Subcutaneous abdominal adipose tissue (tissue), 5 donors: ENCODE measurements around the gene CTNNA3.

Experiments used
- H3K27ac ChIP-seq: one replicate; pipeline ENCODE4 v1.7.0; 2013; ENCODE audit warnings: low read depth, mild to moderate bottlenecking, inconsistent platforms, low read length, moderate library complexity
- H3K27me3 ChIP-seq, 5 donors: one replicate each; pipeline ENCODE4 v1.7.0; 2013; ENCODE audit warnings: low read length in 5 of 5, inconsistent platforms in 1 of 5; ENCODE audit not compliant: control insufficient read depth in 5 of 5, insufficient read depth in 4 of 5
- H3K36me3 ChIP-seq, 5 donors: one replicate each; pipeline ENCODE4 v1.7.0; 2013; ENCODE audit warnings: low read length in 5 of 5; ENCODE audit not compliant: control insufficient read depth in 5 of 5, insufficient read depth in 5 of 5
- H3K4me1 ChIP-seq, 5 donors: one replicate each; pipeline ENCODE4 v1.7.0; 2013; ENCODE audit warnings: low read length in 5 of 5, mild to moderate bottlenecking in 3 of 5, moderate library complexity in 1 of 5; ENCODE audit not compliant: control insufficient read depth in 5 of 5, insufficient read depth in 5 of 5
- H3K4me3 ChIP-seq, 5 donors: one replicate each; pipeline ENCODE4 v1.7.0; 2013; ENCODE audit warnings: low read length in 5 of 5, low read depth in 1 of 5
- H3K9ac ChIP-seq, 5 donors: one replicate each; pipeline ENCODE4 v1.7.0; 2013; ENCODE audit warnings: low read length in 5 of 5, mild to moderate bottlenecking in 4 of 5, moderate library complexity in 3 of 5
- H3K9me3 ChIP-seq, 5 donors: one replicate each; pipeline ENCODE4 v1.7.0; 2013; ENCODE audit warnings: low read length in 5 of 5; ENCODE audit not compliant: control insufficient read depth in 5 of 5
- donor health status: healthy.
- donor health status: healthy.
- donor health status: healthy.
- donor health status: healthy.
- donor health status: healthy.

Gene CTNNA3

DNA sequence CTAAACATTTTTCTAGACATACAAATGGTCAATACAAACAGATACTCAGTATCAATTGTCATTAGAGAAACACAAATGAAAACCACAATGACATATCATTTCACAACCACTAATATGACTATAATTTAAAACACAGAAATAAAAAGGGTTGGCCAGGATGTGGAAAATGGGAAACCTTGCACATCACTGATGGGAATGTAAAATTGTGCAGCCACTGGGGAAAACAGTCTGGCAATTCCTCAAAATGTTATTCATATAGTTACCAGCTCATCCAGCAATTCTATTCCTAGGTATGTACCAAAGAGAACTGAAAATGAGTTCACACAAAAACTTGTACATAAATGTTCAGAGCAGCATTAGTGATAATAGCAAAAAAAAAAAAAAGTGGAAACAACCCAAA lies 876.3 kb downstream of the CTNNA3 start:
- Histone ChIP-seq H3K27me3 (no peaks in the 10 kb centered on the region), H3K9ac (no peak overlapping the region), H3K4me3 (no peak overlapping the region), H3K9me3 (no peaks in the 10 kb centered on the region), H3K36me3 (no peaks in the 10 kb centered on the region), H3K4me1 (no peaks in the 10 kb centered on the region), H3K27ac (no peak overlapping the region)

DNA sequence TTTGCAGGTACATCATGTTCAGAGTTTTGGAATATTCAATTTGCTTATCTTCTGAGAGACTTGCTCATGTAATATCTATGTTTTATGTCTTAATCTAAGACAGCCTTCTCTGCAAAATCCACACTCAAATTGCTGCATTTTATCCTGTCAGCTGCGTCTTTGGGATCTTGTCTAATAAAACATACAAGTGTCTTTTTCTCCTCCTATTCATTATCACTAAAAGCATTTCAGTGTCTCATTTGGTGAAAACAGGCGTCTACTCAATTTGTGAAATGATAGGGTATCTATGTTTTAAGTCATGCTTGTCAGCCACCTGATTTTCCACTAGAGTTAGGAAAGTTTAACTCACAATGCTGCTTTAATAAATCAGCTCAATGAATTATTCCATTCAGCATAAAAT lies 882.9 kb downstream of the CTNNA3 start:
- no peaks in the 10 kb centered on the region for H3K27me3 ChIP-seq
- no peak overlapping the region for H3K9ac ChIP-seq
- no peaks in the 10 kb centered on the region for H3K36me3 ChIP-seq
- H3K9me3 ChIP-seq = no peaks in the 10 kb centered on the region
- H3K27ac ChIP-seq = no peak overlapping the region
- no peaks in the 10 kb centered on the region for H3K4me1 ChIP-seq
- H3K4me3 ChIP-seq = no peak overlapping the region

DNA sequence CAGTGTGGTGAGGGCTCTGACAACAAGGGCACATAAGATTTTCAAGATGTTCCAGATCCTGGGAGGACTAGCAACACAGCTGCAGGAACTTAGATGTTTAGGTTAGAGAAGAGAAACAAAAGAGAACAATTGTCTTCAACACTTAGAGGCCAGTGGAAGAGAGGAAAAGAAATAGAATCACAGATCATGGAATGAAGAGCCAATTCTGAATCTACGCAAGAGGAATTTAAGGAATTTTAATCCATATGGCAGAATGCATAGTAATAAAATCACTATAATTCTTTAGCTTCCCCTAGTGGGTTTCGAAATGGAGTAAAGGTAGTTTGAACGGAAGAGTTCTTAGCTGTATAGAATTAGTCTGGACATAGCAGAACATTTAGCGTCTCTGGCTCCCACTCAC lies 884.8 kb downstream of the CTNNA3 start:
- H3K9me3 ChIP-seq = no peaks in the 10 kb centered on the region
- no peaks in the 10 kb centered on the region for H3K4me1 ChIP-seq
- H3K27me3 ChIP-seq = no peaks in the 10 kb centered on the region
- H3K4me3 ChIP-seq = no peak overlapping the region
- no peaks in the 10 kb centered on the region for H3K36me3 ChIP-seq
- H3K27ac ChIP-seq = no peak overlapping the region
- H3K9ac ChIP-seq = no peak overlapping the region

DNA sequence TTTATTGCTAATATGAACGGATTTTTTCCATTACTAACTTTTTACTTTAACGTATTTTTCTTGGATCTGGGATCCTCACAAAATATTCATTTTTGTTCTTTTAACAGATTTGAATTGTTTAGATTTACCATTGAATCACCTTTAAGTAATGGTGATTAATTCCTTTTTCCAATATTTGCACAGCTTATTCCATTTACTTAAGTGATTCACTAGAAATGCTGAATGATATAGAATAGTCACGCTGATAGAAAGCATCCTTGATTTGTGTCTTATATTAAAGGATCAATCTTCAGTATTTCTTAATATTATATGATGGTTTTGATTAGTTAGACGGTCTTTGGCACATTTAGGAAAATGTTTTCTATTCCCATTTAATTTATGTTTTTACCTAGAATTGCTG lies 886.6 kb downstream of the CTNNA3 start:
- H3K4me1 ChIP-seq = no peaks in the 10 kb centered on the region
- no peak overlapping the region for H3K4me3 ChIP-seq
- H3K27me3 ChIP-seq = no peaks in the 10 kb centered on the region
- H3K9me3 ChIP-seq = no peaks in the 10 kb centered on the region
- H3K9ac ChIP-seq = no peak overlapping the region
- H3K27ac ChIP-seq = no peak overlapping the region
- H3K36me3 ChIP-seq = no peaks in the 10 kb centered on the region

DNA sequence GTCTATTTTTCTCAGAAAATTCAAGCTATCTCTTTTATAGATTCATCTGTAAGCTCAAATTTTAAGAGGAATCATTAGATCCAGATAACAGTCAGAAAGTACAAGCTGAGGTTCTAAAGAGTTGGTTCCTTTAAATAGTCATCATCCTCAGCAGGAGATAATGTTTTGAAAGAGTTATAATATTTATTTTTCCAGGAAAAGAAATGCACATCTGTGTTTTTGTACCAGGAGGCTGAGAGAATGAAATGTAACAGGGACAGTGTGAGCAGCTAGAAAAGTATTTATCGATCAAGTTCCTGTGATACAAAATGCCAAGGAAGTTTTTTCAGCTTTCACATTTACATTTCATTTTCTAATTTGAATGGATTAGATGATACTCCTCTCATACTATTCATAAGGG lies 890.4 kb downstream of the CTNNA3 start:
- H3K9ac ChIP-seq = no peak overlapping the region
- no peaks in the 10 kb centered on the region for H3K36me3 ChIP-seq
- no peak overlapping the region for H3K27ac ChIP-seq
- H3K9me3 ChIP-seq = no peaks in the 10 kb centered on the region
- H3K27me3 ChIP-seq = no peaks in the 10 kb centered on the region
- H3K4me3 ChIP-seq = no peak overlapping the region
- no peaks in the 10 kb centered on the region for H3K4me1 ChIP-seq

DNA sequence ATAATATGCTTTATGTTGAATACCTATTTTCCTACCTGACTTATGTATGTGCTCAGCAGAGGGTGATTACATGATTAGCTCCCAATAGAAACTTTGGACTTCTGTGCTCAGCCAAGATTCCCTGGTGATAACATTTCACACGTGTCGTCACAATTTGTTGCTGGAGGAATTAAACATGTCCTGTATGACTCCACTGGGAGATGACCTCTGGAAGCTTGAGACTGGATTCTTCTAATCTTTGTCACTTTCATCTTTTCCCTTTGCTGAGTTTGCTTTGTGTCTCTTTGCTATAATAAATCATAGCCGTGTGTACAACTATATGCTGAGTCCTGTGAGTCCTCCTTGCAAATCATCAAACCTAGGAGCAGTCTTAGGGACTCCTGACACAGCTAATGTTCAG lies 891.0 kb downstream of the CTNNA3 start:
- H3K27me3 ChIP-seq = no peaks in the 10 kb centered on the region
- H3K9ac ChIP-seq = no peak overlapping the region
- no peaks in the 10 kb centered on the region for H3K4me1 ChIP-seq
- no peak overlapping the region for H3K4me3 ChIP-seq
- no peak overlapping the region for H3K27ac ChIP-seq
- no peaks in the 10 kb centered on the region for H3K9me3 ChIP-seq
- H3K36me3 ChIP-seq = no peaks in the 10 kb centered on the region

DNA sequence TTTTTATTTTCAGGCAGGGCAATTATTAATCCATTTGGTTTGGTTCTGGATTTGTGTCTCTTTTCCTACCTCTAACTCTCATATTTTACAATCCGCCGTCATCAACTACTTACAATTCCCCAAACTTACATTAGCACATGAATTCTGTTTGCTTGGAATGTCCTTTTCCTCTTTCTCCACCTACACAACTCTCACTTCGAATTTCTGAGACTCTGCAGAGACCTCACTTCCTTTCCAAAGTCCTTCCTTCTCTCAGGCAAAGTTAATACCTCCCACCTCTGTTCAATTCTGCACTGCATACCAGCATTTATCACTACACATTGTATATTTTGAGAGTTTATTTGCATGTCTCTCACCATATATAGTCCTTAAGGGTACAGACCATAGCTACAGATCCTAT lies 892.8 kb downstream of the CTNNA3 start:
- Histone ChIP-seq H3K9ac (no peak overlapping the region), H3K9me3 (no peaks in the 10 kb centered on the region), H3K4me1 (no peaks in the 10 kb centered on the region), H3K4me3 (no peak overlapping the region), H3K27ac (no peak overlapping the region), H3K36me3 (no peaks in the 10 kb centered on the region), H3K27me3 (no peaks in the 10 kb centered on the region)

DNA sequence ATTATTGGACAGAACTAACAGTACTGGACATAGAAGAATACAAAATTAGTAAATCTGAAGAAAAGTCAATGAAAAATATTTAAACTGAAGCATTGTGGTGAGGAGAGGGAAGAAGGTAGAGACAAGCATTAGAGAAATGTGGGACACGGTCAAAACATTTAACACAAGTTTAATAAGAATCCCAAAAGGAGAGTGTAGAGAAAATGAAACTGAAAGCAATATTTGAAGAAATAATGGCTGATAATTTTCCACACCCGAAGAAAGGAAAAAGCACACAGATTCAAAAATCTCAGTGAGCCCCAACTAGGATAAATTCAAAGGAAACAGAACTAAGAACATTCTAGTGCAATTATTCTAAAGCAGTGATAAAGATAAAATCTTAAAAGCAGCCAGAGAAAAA lies 896.5 kb downstream of the CTNNA3 start:
- H3K4me3 ChIP-seq = peak overlapping the region in 3 of 5 donors; percentile 19 to 50 (median 40)
- H3K9me3 ChIP-seq = no peaks in the 10 kb centered on the region
- H3K27me3 ChIP-seq = no peaks in the 10 kb centered on the region
- no peaks in the 10 kb centered on the region for H3K36me3 ChIP-seq
- H3K4me1 ChIP-seq = no peaks in the 10 kb centered on the region
- no peak overlapping the region for H3K27ac ChIP-seq
- H3K9ac ChIP-seq = no peak overlapping the region

DNA sequence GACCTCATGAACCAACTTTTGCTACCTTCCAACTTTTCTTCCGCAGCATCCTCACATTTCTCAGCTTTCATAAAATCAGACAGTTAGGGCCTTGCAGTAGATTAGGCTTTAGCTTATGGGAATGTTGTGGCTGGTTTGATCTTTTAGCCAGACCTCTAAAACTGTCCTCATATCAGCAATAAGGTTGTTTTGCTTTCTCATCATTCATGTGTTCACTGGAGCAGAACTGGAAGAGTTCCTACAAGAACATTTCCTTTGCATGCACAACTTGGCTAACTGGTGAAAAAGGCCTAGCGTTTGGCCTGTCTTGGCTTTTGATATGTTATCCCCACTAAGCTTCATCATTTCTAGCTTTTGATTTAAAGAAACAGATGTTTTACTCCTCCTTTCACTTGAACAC lies 900.1 kb downstream of the CTNNA3 start:
- no peaks in the 10 kb centered on the region for H3K27me3 ChIP-seq
- H3K4me1 ChIP-seq = no peaks in the 10 kb centered on the region
- no peak overlapping the region for H3K27ac ChIP-seq
- no peak overlapping the region for H3K9ac ChIP-seq
- H3K36me3 ChIP-seq = no peaks in the 10 kb centered on the region
- no peaks in the 10 kb centered on the region for H3K9me3 ChIP-seq
- no peak overlapping the region for H3K4me3 ChIP-seq

DNA sequence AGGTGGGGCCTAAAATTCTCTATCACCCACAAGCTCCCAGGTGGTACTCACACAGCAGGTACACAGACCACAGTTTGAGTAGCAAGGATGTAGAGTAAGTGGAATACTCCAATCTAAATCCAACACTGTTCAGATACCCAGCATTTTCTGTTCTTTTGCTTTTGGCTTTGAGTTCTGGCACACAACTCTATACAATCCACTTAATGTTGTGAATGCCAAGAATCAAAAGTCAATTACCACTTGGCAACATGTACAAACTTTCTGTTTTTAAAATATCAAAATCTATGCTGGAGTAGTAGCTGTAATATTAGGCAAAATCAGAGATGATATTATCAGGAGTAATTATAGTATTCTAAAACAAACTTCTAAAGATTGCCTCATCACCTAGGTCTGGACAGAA lies 903.6 kb downstream of the CTNNA3 start:
- H3K27ac ChIP-seq = no peak overlapping the region
- H3K4me3 ChIP-seq = no peak overlapping the region
- no peaks in the 10 kb centered on the region for H3K27me3 ChIP-seq
- H3K9me3 ChIP-seq = no peaks in the 10 kb centered on the region
- H3K4me1 ChIP-seq = peaks cover 0 to 3% (median 0%) of the 10 kb centered on the region in 5 donors
- H3K9ac ChIP-seq = no peak overlapping the region
- H3K36me3 ChIP-seq = no peaks in the 10 kb centered on the region
